ENCODE data around the gene OR1A2. TPM values are rescaled to one million over a fixed set of nuclear protein-coding genes. Genes with fewer than 3 reads are reported as not detected.

The OR1A2 gene
- total and polyA plus RNA-seq, 9 of the 15 experiments (the other 6 are each of a cell fraction or from before 2014, with no cell fraction given): not detected

DNA sequence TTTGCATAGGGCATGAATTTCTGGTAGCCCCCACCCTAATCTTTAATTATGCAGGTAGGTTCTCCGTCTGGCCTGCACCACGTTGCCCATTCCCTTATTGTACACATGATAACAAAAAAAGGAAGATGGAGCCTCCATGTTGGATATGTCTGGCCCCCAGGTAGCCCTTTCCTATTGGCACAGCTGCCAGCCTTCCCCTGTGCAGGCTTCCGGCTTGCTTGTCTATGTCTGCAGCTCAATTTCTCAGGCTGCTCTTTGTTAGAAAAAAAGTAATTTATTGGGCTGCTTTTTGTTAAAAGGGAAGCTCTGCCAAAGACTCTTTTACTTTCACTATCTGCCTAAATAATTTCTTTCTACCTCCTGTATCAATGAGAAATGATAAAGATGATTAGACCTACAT lies 15.7 kb downstream of the OR1A2 start (continued):
- TF ChIP-seq, protein P1, sequence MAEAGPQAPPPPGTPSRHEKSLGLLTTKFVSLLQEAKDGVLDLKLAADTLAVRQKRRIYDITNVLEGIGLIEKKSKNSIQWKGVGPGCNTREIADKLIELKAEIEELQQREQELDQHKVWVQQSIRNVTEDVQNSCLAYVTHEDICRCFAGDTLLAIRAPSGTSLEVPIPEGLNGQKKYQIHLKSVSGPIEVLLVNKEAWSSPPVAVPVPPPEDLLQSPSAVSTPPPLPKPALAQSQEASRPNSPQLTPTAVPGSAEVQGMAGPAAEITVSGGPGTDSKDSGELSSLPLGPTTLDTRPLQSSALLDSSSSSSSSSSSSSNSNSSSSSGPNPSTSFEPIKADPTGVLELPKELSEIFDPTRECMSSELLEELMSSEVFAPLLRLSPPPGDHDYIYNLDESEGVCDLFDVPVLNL (CRISPR knock-in tag; IDR thresholded peaks at IDR 0.05; ENCODE audit: low read depth): no peak

DNA sequence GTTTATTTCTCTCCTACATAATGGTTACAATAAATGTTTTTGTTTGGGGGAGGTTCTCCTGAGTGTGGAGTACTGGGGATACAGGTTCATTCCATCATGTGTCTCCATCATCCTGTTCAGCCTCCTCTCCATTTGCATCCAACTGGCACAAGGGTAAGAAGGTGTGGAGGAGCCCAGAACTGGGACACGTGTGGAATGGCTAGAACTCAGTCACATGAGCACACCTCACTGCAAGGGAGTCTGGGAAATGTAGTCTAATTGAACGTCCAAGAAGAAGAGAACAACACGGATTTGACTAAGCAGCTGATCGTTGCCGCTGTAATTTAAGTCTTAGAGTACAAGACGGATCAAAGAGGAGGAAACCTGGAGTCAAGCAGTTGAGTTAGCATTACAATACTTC lies 16.3 kb downstream of the OR1A2 start:
- no peak overlapping the region for H3K4me3 ChIP-seq
- no peaks in the 10 kb centered on the region for H3K4me1 ChIP-seq (replicated peaks in 1 of 2; ENCODE audit: control insufficient read depth in 2 of 2, insufficient read depth in 2 of 2, low read length in 2 of 2)
- ChIA-PET POLR2A (no interaction called here), CTCF (ENCODE audit: low intra/inter-chr PET ratio) (no interaction called here)
- no peaks in the 10 kb centered on the region for H3K36me3 ChIP-seq (ENCODE audit: control insufficient read depth, insufficient read depth, low read length)
- H2AFZ ChIP-seq (ENCODE audit: low read depth, low read length): no peak overlapping the region
- in situ Hi-C loops (cut with MboI): no loop called here
- H3K9me3 ChIP-seq (replicated peaks; ENCODE audit: control insufficient read depth, insufficient read depth, low read depth, low read length): no peaks in the 10 kb centered on the region
- ATAC-seq (no peak), DNase-seq (ENCODE audit: extremely low read depth in 1 of 4, low spot score in 3 of 4) (no peak), FAIRE-seq (no peak)
- BruUV-seq (replicated peaks): no TSS peak
- no peaks in the 10 kb centered on the region for H3K79me2 ChIP-seq (ENCODE audit: control insufficient read depth, insufficient read depth, low read length)
- no peaks in the 10 kb centered on the region for H3K9me1 ChIP-seq (ENCODE audit: control insufficient read depth, insufficient read depth, low read length)
- H3K9ac ChIP-seq (ENCODE audit: insufficient read depth in 1 of 2, low read depth in 2 of 2, low read length in 2 of 2): no peak overlapping the region
- H3K27ac ChIP-seq (ENCODE audit: extremely low read depth, low read depth, low read length): no peak overlapping the region
- H3K4me2 ChIP-seq (ENCODE audit: insufficient read depth, low read length): no peak overlapping the region
- 0% methylated on average over 6 of the region's 6 CpGs for WGBS (ENCODE audit: insufficient coverage, low coverage, missing lambda C conversion rate)
- intact Hi-C loops (cut with micrococcal nuclease): no loop called here
- no peaks in the 10 kb centered on the region for H4K20me1 ChIP-seq (replicated peaks; ENCODE audit: control insufficient read depth, insufficient read depth, low read length)
- TF ChIP-seq CREB5 (CRISPR knock-in tag; IDR thresholded peaks at IDR 0.05): no peak
- no peak for TF ChIP-seq ELF4 (CRISPR knock-in tag; IDR thresholded peaks at IDR 0.05)
- TF ChIP-seq HCFC1 (IDR thresholded peaks at IDR 0.05; ENCODE audit: low read depth, low read length): peak; percentile 67
- TF ChIP-seq, protein P2, sequence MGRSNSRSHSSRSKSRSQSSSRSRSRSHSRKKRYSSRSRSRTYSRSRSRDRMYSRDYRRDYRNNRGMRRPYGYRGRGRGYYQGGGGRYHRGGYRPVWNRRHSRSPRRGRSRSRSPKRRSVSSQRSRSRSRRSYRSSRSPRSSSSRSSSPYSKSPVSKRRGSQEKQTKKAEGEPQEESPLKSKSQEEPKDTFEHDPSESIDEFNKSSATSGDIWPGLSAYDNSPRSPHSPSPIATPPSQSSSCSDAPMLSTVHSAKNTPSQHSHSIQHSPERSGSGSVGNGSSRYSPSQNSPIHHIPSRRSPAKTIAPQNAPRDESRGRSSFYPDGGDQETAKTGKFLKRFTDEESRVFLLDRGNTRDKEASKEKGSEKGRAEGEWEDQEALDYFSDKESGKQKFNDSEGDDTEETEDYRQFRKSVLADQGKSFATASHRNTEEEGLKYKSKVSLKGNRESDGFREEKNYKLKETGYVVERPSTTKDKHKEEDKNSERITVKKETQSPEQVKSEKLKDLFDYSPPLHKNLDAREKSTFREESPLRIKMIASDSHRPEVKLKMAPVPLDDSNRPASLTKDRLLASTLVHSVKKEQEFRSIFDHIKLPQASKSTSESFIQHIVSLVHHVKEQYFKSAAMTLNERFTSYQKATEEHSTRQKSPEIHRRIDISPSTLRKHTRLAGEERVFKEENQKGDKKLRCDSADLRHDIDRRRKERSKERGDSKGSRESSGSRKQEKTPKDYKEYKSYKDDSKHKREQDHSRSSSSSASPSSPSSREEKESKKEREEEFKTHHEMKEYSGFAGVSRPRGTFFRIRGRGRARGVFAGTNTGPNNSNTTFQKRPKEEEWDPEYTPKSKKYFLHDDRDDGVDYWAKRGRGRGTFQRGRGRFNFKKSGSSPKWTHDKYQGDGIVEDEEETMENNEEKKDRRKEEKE (IDR thresholded peaks at IDR 0.05; ENCODE audit: borderline replicate concordance in 1 of 2, control insufficient read depth in 1 of 2, low read depth in 2 of 2, low read length in 1 of 2): no peak
- no peak for TF ChIP-seq NONO (IDR thresholded peaks at IDR 0.05; ENCODE audit: low read depth in 2 of 2, low read length in 1 of 2)
- TF ChIP-seq FOXJ3 (CRISPR knock-in tag; IDR thresholded peaks at IDR 0.05): no peak
- TF ChIP-seq, protein P3, sequence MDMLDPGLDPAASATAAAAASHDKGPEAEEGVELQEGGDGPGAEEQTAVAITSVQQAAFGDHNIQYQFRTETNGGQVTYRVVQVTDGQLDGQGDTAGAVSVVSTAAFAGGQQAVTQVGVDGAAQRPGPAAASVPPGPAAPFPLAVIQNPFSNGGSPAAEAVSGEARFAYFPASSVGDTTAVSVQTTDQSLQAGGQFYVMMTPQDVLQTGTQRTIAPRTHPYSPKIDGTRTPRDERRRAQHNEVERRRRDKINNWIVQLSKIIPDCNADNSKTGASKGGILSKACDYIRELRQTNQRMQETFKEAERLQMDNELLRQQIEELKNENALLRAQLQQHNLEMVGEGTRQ (CRISPR knock-in tag; IDR thresholded peaks at IDR 0.05): peak; percentile 74
- TF ChIP-seq RAD51 (IDR thresholded peaks at IDR 0.05; ENCODE audit: borderline replicate concordance, low read depth): peak; percentile 28; the same call in 1 of the 2 replicates
- TF ChIP-seq CCNT2 (IDR thresholded peaks at IDR 0.05; ENCODE audit: borderline replicate concordance, extremely low read depth, insufficient read length, low read depth, low read length): no peak
- no peaks in the 10 kb centered on the region for H3K27me3 ChIP-seq (ENCODE audit: control insufficient read depth in 2 of 2, insufficient read depth in 2 of 2, low read length in 2 of 2)
